NB4 (cell line): Measurements from ENCODE around the gene ZNF865.

ENCODE experiments used
- POLR2A ChIP-seq: IDR thresholded peaks from 2 replicates; pipeline ENCODE4 v1.6.1; 2011; ENCODE audit warnings: mild to moderate bottlenecking; ENCODE audit not compliant: insufficient read length; ENCODE audit errors: extremely low read depth
- TF ChIP-seq, protein P1 (sequence below): IDR thresholded peaks from one replicate; pipeline ENCODE4 v1.5.1; 2012; ENCODE audit warnings: low read depth, low read length
- TF ChIP-seq, protein P2 (sequence below): IDR thresholded peaks from 2 replicates; pipeline ENCODE4 v1.6.1; 2011; ENCODE audit warnings: low read depth, low read length

DNA sequence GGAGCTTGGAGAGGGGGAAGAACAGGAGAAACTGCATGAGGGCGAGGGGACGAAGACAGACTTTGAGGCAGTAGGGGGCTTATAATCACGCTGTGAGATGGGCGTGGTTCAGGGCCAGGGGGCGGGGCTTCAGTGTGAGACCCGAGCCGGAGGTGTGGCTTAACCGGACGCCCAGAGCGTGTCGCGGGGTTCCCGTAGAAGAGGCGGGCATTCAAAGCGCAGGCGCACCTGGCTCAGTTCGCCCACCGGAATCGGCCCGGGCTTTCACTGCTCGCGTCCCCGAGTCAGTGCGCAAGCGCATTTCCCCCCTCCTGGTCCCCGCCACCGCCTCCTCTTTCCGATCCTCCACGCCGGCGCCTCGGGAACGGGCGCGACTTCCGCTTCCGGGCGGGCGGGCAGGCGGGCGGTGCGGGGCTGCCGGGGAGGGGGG is 225 bp upstream of the ZNF865 start:
- TF ChIP-seq, protein P1, sequence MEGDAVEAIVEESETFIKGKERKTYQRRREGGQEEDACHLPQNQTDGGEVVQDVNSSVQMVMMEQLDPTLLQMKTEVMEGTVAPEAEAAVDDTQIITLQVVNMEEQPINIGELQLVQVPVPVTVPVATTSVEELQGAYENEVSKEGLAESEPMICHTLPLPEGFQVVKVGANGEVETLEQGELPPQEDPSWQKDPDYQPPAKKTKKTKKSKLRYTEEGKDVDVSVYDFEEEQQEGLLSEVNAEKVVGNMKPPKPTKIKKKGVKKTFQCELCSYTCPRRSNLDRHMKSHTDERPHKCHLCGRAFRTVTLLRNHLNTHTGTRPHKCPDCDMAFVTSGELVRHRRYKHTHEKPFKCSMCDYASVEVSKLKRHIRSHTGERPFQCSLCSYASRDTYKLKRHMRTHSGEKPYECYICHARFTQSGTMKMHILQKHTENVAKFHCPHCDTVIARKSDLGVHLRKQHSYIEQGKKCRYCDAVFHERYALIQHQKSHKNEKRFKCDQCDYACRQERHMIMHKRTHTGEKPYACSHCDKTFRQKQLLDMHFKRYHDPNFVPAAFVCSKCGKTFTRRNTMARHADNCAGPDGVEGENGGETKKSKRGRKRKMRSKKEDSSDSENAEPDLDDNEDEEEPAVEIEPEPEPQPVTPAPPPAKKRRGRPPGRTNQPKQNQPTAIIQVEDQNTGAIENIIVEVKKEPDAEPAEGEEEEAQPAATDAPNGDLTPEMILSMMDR: no peak
- no peak for TF ChIP-seq POLR2A
- TF ChIP-seq, protein P2, sequence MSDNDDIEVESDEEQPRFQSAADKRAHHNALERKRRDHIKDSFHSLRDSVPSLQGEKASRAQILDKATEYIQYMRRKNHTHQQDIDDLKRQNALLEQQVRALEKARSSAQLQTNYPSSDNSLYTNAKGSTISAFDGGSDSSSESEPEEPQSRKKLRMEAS: peak; percentile 49
